ENCODE data around the gene HSD17B12.

The HSD17B12 gene

GRCh38 chr11:43856993-43857392, 176.5 kb downstream of the HSD17B12 start:
- DNase-seq (ENCODE audit: extremely low read depth in 1 of 2, low read depth in 1 of 2): no peak

- no peak for DNase-seq (ENCODE audit: extremely low read depth in 1 of 2, low read depth in 1 of 2)
Measured at GRCh38 chr11:43861141-43861540, 180.6 kb downstream of the HSD17B12 start.

DNA sequence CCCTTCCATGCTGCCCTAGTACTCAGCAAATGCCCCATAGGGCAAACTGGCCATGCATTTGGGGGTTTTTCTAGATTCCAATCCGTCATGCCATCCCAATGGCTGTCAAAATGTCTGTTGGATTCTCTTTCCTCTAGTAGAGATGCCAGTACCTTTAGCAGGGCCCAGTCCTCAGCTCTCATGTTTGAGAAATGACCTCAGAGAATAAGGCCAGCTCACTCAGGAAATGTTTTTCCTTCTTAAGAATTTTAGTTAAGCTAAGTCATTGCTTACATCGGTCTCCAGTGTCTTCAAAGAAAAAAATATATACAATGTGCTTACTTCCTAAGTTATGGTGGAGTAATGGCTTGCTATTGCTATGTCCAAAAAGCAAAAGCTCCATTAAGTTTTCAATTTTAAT, 186.0 kb downstream of the HSD17B12 start:
- DNase-seq (ENCODE audit: extremely low read depth in 1 of 2, low read depth in 1 of 2): no peak

DNA sequence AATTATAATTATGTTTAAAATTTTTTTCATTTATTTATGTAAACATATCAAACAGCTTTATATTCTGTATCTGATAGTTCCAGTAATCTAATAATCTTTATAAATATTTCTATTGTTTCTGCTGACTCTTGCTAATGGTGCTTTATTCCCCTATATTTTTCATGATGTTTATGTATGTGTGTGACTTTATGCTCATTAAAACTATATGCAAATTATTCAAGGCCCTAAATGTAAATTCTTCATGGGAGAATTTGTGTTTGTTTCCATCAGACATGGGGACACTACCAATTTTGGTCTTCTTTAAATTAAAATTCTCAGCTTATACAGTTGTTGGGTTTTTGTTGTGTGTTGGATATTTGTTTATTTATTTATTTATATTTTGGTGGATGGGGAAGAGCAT, 186.4 kb downstream of the HSD17B12 start:
- DNase-seq (ENCODE audit: extremely low read depth in 1 of 2, low read depth in 1 of 2): no peak

- DNase-seq (ENCODE audit: extremely low read depth in 1 of 2, low read depth in 1 of 2): peak in 1 of 2 donors; percentile 37
Measured at GRCh38 chr11:43868852-43869567, 188.5 kb downstream of the HSD17B12 start.

DNA sequence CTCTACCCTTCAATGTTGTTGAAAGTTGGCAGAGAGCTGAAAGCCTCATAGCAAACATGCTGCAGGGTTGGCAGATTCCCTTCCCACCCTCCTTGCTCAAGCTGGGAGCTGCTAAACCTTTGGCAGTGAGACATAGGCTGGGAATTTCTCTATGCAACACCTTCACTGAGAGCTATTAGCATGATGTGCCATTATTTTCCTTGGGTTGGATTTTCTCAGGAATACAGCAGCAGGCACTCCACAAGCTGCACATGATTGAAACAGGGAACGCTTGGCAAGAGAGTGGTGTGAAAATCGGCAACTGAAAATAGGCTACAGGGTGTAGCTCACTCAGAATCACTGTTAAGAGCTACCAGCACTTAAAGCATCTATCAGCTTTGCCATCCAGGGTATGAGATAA, 190.5 kb downstream of the HSD17B12 start:
- no peak for DNase-seq (ENCODE audit: extremely low read depth in 1 of 2, low read depth in 1 of 2)

GRCh38 chr11:43872995-43873394, 192.5 kb downstream of the HSD17B12 start:
- DNase-seq (ENCODE audit: extremely low read depth in 1 of 2, low read depth in 1 of 2): no peak

DNA sequence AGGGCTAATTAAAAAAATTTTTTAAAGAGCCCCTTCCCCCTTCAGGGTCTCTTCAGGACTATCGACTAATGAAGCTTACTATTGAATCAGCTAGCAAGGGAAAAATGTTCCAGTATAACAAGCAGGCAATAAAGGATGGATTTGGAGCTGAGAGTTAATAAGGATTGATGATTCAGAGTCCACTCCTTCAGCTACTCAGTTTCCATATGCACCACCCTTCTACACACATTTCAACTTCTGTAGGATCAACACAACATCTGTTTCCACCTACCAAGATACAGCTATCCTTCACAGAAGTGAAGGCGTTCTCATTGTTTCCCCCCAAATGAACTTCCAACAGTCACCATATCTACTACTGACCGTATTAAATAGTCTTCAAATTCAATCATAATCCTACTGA, 193.5 kb downstream of the HSD17B12 start:
- no peak for DNase-seq (ENCODE audit: extremely low read depth in 1 of 2, low read depth in 1 of 2)

DNA sequence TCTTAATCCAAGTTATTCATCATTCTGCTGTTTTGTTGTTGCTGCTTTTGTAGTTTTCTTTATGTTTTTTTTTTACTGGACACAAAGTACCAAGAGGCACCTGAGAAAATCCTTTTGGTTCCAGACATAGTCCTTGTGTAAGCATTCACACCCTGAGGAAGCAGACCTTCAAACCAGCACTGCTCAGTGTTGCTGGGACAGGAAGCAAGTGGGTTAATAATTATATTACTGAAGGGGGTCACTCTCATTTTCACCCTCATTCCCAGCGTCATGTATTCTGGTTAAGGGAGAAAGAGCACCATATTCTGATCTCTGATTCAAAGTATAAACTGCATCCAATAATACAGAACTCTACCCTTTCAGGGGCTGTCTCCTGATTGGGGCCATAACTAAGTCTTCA, 194.2 kb downstream of the HSD17B12 start:
- DNase-seq (ENCODE audit: extremely low read depth in 1 of 2, low read depth in 1 of 2): no peak

- no peak for DNase-seq (ENCODE audit: extremely low read depth in 1 of 2, low read depth in 1 of 2)
Measured at GRCh38 chr11:43879789-43880639, 199.5 kb downstream of the HSD17B12 start.

DNA sequence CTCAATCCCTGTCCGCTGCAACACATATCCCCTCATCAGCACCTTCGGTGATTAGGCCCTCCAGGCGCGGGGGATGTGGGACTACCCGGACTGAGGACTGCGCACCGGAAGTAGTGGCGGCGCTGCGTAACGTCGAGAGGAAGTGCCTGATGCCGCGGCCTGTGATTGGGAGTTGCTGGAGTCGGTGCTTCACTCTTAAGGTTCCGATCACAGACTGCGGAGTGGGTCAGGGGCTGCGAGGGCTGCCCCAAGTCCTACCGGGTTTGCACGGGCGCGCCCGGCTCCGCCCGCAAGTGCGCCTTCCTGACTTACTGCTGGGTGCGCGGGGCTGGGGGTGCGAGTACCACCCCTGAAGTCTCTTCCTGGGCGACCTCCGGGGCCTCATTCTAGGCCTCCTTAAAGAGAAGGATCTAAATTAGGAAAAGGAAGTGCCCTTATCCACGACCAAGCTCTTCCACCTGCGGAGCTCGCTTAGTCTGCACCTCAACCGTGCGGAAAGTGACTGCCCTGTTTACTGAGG, 200.2 kb downstream of the HSD17B12 start, which contains the start of gene ALKBH3:
TSS of gene ALKBH3 (plus strand) at position 192 of the 520 bp plus-strand sequence. CDS start 1,822 bp downstream, outside the sequence.
- DNase-seq (ENCODE audit: extremely low read depth in 1 of 2, low read depth in 1 of 2): peak; percentile 74 to 84

DNA sequence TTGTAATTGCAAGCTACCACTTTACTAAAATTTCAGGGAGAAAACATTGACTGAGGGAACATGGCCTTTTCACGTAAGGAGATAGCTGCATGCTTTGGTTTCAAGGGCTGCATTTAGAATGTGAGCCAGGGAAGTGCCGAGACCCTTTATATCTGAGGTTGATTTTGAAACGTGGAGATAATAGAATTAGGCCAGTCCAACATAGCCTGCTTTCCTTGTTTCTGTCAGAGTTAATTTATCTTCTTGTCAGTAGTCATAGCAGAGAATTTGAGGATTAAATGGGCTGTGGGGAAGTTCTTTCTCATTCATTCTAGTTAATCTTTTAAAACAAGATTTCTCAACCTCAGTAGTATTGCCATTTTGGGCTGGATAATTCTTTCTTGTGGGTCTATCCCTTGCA, 212.3 kb downstream of the HSD17B12 start:
- no peak for DNase-seq (ENCODE audit: extremely low read depth in 1 of 2, low read depth in 1 of 2)

GRCh38 chr11:43894546-43894945, 214.0 kb downstream of the HSD17B12 start:
- DNase-seq (ENCODE audit: extremely low read depth in 1 of 2, low read depth in 1 of 2): no peak

DNA sequence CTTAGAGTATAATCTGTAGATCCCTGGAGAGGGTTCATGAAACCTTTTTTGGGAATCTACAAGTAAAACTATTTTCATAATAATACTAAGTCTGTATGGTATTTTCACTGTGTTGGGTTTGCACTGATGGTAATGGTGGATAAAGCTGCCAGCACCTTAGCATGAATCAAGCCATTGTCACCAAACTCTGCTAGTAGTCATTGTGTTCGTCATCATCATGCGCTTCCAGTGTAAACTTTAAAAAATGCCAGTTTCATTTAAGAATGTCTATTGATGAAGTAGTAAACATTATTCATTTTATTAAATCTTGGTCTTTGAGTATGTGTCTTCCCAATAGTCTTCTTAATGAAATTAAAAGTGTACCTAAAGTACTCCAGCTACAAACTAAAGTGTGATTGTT, 215.1 kb downstream of the HSD17B12 start:
- DNase-seq (ENCODE audit: extremely low read depth in 1 of 2, low read depth in 1 of 2): no peak

DNA sequence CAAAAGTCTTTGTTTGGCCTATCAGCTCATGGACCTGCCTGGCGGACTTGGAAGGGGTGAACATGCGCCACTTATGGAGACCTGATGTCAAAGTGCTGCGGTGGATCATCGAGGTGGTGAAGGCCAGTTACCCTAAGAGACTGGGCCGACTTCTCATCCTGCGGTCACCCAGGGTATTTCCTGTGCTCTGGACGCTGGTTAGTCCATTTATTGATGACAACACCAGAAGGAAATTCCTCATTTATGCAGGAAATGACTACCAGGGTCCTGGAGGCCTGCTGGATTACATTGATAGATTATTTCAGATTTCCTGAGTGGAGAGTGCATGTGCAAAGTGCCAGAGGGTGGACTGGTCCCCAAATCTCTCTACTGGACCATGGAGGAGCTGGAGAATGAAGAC, 218.0 kb downstream of the HSD17B12 start:
- no peak for DNase-seq (ENCODE audit: extremely low read depth in 1 of 2, low read depth in 1 of 2)

GRCh38 chr11:43899094-43899493, 218.6 kb downstream of the HSD17B12 start:
- no peak for DNase-seq (ENCODE audit: extremely low read depth in 1 of 2, low read depth in 1 of 2)

DNA sequence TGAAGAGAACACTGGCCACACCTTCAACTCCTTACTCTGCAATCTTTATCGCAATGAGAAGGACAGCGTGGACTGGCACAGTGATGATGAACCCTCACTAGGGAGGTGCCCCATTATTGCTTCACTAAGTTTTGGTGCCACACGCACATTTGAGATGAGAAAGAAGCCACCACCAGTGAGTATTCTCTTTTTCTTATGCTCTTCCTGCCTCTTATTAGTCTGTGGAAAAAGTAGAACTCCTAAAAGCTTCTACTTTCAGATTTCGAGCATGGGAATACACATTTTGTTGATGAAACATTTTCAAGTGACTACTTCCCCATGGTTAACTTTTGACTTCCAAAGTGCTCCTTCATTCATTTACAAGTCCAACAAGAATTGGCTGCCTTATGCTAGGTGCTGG, 221.0 kb downstream of the HSD17B12 start:
- no peak for DNase-seq (ENCODE audit: extremely low read depth in 1 of 2, low read depth in 1 of 2)

- DNase-seq (ENCODE audit: extremely low read depth in 1 of 2, low read depth in 1 of 2): no peak
Measured at GRCh38 chr11:43903078-43903477, 222.5 kb downstream of the HSD17B12 start.

DNA sequence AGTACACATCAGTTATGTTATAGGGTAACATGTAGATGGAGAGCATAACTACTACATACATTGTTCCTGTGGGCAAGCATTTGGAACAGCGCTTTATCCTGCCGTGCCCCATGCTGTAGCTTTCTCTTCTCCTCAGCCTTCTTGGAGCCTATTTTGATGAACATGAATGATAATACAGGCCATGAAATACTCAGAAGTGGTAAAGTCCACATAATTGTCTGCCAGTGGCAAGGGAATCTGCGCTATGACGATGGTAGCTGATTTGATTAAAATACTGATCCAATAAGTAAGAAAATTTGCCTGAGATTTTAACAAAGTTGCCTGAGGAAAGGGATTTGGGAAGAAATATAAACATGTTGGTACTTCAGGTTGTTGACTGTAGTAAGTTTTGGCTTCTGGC, 223.4 kb downstream of the HSD17B12 start:
- no peak for DNase-seq (ENCODE audit: extremely low read depth in 1 of 2, low read depth in 1 of 2)

DNA sequence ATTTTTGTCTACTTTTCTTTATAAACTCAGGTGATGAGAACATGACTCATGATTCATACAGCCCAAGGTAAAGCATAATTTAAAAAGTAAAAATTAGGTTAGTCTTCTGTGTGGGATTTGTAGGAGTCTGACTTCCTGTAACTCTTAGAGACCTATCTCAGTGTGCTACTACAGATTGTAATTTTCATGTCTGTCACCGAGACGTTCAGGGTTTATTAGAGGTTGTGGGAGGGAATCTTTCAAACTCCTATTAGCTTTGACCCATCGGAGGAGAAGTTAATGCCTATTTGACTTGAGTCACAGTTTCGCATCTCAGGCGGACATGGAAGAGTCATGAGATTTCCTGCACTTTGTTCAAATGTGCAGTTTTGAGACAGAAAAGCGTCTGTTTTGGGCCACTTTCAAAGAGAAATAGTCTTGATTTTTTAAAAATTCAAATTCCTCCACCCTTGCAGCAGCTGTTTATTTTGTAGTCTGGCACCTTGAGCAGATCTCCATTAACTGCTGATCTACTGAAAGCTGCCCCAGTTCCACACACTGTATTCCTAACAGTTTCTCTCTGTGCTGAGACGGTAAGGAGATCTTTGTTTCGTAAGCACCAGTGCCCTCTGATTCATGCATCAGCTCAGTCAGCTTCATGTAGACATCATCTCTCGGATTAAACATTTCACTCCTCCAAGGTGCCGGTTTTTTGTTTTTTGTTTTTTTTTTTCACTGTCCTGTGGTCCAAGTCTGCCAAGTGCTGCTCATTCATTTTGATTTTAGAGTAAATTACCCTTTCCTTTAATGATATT, 224.4 kb downstream of the HSD17B12 start:
- DNase-seq (ENCODE audit: extremely low read depth in 1 of 2, low read depth in 1 of 2): no peak

- no peak for DNase-seq (ENCODE audit: extremely low read depth in 1 of 2, low read depth in 1 of 2)
Measured at GRCh38 chr11:43905813-43906241, 225.3 kb downstream of the HSD17B12 start.

Data from stimulated activated CD8-positive, alpha-beta memory T cell treated with anti-CD3 and anti-CD28 coated beads, Interleukin-7, amount 100 ng/mL, for 48 hours (primary cell).